Measurements from ENCODE around the gene PNPT1.
A peak's percentile ranks its signal among the peaks of the same experiment; 100 is the strongest.
"Not testable (repeated sequence)": the region's sequence is repeated elsewhere in the genome, so short reads cannot be mapped to it uniquely, and the experiment has no call there.

The PNPT1 gene

GRCh38 chr2:55653255-55653654 lies 40.4 kb downstream of the PNPT1 start:
- DNase-seq = no peak

GRCh38 chr2:55649211-55649610 lies 44.4 kb downstream of the PNPT1 start:
- DNase-seq = no peak

GRCh38 chr2:55636831-55637230 lies 56.8 kb downstream of the PNPT1 start:
- no peak for DNase-seq

DNA sequence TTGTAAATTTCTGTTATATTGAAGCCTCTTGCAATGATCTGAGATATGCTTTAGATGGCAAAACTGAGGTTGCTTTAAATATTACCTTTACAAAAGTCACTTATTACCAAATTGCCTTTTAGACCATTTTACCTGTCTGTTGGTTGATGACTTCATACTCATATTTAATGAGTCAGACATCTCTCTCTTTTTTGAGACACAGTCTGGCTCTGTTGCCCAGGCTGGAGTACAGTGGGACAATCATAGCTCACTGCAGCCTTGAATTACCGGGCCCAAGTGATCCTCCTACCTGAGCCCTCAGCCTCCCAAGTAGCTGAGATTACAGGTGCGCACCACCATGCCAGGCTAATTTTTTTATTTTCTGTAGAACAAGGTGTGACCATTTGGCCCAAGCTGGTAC lies 64.7 kb downstream of the PNPT1 start:
- no peak for DNase-seq

- DNase-seq = no peak
These were observed 65.7 kb downstream of the PNPT1 start for GRCh38 chr2:55627915-55628314.

- DNase-seq = no peak
These were observed 71.8 kb downstream of the PNPT1 start for GRCh38 chr2:55621802-55622201.

GRCh38 chr2:55620123-55620779 lies 73.4 kb downstream of the PNPT1 start:
- peak in 1 of 2 donors; percentile 1 for DNase-seq

DNA sequence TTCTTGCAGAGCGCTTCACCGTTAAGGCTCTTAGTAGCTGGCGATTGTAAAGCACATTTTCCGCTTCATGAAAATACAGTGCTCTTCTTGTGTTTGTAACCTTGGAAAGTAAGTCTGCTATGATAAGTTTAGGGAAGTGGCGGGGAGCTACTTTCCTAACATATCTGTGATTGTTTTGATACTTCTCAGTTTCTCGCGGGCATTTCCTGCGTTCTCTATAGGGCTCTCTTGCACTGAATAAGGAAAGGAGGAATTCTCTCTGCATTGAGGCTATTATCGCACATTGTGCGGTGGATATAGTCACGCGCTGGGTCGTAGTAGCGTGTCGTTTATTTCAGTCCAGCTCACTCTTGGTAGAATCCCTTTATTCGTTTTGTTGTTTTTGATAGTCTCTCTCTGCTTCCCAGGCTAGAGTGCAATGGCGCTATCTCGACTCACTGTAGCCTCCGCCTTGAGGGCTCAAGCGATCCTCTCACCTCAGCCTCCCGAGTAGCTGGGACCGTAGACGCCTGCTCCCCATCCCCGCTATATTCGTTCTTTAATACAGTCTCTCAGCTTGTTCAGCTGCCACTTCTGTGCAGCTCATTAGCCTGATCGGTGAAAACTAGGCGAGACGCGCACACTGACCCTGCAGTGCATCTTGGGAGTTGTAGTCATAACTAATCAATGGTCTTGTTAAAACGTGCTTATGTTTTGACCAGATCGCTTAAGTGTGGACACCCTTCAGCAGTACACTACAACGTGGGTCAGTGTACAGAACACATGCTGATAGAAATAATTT lies 75.2 kb downstream of the PNPT1 start:
- DNase-seq = peak; percentile 49 to 58

GRCh38 chr2:55618025-55618274 lies 75.7 kb downstream of the PNPT1 start:
- no peak for DNase-seq

DNA sequence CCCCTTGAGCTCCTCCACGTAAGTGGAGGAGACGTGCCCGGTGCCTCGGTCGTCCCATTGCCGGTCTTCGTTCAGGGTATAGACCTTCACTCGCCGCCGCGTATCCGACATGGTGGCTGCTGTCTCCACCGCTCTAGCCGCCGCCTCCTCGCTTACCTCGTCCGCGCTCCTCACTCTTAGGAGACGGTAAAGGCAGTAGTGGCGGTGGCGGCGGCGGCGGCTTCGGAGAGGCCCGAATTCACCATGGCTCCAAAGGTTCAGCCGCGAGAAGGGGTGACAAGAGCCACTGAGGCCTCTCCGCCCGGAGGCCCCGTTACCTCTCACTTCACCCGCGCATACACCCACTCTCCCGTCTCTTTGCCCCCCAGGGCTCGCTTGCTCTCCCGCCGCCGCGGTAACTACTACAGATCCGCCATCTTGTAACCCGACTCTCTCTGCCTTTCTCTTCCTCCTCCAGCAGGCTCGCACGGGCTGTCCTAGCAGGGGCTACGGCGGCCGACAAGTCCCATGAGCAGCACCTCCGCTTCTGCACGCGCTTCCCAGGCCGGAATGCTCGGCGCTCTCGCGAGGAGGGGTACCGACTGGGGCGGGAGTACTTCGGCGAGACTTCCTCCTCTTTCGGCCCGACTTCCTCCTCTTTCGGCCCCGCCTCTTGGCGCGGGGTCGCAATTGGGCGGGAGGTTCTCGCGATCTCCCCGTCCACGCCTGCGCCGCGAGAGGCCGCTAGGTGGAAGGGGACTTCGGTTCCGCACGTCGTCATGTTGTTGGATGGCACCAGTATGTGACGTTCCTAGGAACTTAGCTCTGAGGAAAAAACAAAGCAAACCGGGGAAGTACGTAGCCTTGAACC lies 76.2 kb downstream of the PNPT1 start, which contains the start of gene PPP4R3B:
Gene PPP4R3B (minus strand): TSS at position 448 of the 850 bp plus-strand sequence. CDS start 337 bp downstream, at position 111.
- peak; percentile 99 to 100 for DNase-seq

DNA sequence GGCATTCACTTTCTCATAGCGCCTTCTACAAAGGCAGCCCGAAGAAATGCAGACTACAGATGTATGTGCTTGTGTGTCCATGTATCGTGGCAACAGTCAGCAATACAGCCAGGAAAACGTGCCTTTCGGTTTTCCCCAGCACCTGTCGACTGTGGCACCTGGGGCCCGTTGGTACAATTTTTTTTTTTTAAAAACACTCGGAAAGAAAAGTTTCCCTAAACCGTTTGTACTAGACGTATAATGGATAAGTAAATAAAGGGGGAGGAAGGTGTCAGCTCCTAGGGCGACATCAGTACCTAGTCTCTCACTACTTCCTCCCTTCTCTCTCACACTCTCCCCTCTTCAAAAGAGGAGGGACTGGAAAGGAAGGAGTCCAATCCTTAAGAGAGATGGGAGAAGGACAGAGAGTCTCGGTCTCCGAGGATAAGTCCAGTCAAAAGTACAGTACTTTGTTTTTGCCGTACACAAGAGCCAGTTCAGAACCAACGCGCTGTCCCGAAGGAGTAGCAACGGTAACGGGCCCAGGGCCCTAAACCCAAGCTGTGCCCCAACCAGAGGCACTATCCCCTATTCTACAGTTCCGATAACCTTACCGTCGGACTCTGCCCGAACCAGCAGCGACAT lies 77.0 kb downstream of the PNPT1 start:
- peak; percentile 20 to 40 for DNase-seq

GRCh38 chr2:55611997-55612396 lies 81.6 kb downstream of the PNPT1 start:
- no peak for DNase-seq

GRCh38 chr2:55610954-55611743 lies 82.5 kb downstream of the PNPT1 start:
- DNase-seq = no peak

- DNase-seq = no peak
These were observed 83.6 kb downstream of the PNPT1 start for GRCh38 chr2:55609938-55610578.

DNA sequence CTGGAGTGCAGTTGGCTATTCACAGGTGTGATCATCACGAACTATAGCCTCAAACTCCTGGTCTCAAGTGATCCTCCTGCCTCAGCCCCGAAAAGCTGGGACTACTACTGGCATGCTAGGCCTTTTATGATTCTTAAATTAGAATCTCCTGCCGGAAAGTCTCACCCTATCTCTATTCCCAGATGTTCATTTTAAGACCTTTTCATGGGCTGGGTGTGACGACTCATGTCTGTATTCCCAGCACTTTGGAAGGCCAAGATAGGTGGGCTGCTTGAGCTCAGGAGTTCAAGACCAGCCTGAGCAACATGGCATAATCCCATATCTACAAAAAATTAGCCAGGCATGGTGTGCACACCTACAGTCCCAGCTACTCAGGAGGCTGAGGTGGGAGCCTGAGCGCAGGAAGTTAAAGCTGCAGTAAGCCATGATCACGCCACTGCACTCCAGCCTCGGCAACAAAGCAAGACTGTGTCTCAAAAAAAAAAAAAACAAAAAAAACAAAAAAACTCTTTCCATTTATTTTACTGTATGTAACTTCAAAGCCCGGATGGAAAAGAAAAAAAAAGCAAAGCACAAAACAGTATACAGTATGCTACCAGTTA lies 84.3 kb downstream of the PNPT1 start:
- DNase-seq = no peak

GRCh38 chr2:55607717-55608116 lies 85.9 kb downstream of the PNPT1 start:
- no peak for DNase-seq

DNA sequence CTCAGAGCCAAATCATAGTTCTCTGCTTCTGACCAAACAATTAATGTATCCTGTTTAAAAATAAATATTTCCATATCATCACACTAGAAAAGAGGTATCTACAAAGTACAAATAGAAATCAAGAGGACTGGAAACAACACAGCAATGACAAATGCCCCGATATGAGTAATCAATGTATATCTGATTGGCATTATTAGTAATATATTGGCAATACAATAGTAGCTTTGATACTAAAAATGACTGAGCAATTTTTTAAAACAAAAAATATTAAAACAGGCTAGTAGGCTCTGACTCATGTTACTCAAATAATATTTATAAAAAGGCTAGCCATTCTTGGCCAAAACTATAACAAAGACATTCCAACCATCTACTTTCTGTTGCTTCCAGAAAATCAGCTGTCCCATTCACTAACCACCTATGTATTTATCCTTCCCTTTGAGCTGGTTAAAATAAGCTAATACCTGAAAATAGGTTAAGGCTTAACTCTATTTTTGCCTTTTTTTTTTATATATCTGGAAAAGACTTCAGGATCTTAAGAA lies 89.5 kb downstream of the PNPT1 start:
- no peak for DNase-seq

DNA sequence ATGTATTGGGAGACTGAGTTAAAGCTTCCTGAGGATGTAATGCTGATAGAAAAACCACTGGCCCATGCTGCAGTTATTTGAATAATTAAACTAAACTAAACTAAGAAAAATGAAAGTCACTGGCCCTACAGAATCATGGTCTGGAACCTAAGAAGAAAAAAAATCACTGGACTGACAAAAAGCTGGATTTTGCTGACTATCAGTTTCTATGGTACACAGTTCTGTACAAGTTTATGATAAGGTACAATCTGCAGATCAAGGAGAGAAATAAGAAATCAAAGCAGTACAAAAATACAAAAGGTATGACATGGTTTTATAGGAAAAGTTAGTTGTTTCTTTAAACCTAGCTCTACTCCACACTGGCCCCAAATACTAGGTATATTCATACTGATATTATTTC lies 91.8 kb downstream of the PNPT1 start:
- no peak for DNase-seq

DNA sequence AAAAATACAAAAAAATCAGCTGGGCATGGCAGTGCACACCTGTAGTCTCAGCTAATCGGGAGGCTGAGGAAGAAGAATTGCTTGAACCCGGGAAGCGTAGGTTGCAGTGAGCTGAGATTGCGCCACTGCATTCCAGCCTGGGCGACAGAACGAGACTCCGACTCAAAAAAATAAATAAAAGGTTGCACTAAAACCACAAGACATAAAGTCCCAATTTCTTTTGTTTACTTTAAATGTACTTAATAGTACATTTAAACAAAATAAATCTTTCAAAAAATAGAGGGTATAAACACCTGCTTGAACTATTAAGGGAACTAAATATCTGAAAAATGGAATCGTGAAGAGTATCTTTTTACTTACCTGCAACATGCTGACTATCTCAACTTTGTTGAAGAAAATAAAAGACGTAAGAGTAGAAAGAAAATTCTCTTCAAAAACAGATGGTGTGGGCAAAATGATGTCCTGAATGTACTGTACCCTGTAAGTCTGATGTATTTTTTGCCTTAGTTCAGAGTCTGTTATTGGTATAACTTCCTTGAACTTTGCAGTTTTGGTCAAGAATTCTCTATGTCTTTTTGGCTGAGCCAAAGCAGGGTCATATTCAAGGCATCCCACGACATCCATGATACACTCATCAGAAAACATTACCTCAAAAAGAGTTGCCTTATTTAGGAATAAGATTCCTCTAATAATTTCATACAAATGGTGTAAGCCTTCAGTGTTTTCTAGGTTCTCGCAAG lies 95.4 kb downstream of the PNPT1 start:
- DNase-seq = no peak

- not testable (repeated sequence) for DNase-seq
These were observed 96.8 kb downstream of the PNPT1 start for GRCh38 chr2:55596795-55597194.
